Measurements from ENCODE around the gene MRPS26. TPM values are rescaled to one million over a fixed set of nuclear protein-coding genes. Genes with fewer than 3 reads are reported as not detected.

Gene MRPS26
- total and polyA plus RNA-seq, 2 of the 13 experiments (the other 11 are each of a cell fraction or from before 2014, with no cell fraction given) = 89.8 to 187 TPM

DNA sequence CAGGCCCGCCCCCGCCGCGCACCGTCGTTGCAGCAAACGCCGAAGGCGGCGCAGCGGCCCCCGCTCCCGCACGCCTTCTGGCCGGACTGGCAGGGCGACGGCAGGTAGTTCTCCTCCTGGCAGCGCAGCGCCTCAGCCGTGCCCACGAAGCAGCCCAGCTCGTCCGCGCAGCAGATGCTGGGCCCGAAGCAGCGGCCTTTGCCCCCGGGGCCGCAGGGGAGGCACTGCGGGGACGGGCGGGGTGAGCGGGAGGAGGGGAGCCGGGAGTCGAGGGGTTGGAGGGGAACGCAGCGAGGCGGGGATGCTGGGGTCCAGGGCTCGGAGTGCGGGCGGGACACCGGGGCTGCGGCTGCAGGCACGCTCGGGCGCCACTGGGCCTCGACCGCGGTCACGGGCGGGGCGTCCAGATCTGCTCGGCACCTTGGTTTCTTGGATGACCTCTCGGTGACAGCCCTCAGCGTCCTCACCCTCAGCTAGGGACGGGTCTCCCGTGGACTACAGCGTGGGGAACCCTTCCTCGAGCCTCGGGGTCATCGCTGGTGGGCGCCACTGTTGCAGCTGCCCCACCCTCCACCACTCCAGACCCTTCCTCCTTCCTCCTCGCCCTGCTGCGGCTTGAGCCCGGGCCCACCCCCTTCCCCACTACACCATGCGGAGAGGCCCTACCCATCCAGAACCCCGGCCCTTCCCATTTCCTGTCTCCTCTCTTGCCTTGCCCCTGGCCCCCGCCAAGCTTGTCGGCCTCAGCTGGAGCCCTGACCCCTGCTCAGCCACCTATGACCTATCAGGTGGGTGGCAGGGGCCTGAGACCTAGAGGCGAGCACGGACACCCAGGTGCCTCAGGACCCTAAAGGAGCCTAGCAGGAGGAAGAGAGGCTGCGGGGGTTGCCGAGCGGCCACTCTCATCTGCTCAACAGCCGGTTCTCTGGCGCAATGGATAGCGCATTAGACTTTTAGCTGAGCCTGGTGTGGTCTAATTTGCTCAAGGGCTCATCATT, 37.4 kb downstream of the MRPS26 start (continued):
- TF ChIP-seq, protein P1, sequence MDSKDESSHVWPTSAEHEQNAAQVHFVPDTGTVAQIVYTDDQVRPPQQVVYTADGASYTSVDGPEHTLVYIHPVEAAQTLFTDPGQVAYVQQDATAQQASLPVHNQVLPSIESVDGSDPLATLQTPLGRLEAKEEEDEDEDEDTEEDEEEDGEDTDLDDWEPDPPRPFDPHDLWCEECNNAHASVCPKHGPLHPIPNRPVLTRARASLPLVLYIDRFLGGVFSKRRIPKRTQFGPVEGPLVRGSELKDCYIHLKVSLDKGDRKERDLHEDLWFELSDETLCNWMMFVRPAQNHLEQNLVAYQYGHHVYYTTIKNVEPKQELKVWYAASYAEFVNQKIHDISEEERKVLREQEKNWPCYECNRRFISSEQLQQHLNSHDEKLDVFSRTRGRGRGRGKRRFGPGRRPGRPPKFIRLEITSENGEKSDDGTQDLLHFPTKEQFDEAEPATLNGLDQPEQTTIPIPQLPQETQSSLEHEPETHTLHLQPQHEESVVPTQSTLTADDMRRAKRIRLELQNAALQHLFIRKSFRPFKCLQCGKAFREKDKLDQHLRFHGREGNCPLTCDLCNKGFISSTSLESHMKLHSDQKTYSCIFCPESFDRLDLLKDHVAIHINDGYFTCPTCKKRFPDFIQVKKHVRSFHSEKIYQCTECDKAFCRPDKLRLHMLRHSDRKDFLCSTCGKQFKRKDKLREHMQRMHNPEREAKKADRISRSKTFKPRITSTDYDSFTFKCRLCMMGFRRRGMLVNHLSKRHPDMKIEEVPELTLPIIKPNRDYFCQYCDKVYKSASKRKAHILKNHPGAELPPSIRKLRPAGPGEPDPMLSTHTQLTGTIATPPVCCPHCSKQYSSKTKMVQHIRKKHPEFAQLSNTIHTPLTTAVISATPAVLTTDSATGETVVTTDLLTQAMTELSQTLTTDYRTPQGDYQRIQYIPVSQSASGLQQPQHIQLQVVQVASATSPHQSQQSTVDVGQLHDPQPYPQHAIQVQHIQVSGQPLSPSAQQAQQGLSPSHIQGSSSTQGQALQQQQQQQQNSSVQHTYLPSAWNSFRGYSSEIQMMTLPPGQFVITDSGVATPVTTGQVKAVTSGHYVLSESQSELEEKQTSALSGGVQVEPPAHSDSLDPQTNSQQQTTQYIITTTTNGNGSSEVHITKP (CRISPR knock-in tag; IDR thresholded peaks at IDR 0.05; ENCODE audit: low read depth) = no peak
- TF ChIP-seq SAFB2 (CRISPR knock-in tag; IDR thresholded peaks at IDR 0.05; ENCODE audit: borderline replicate concordance, low read depth) (no peak), ZNF274 (CRISPR knock-in tag; IDR thresholded peaks at IDR 0.05) (peak; percentile 55; the same call in 1 of the 2 replicates), ELF3 (CRISPR knock-in tag; IDR thresholded peaks at IDR 0.05) (no peak), ZNF7 (CRISPR knock-in tag; IDR thresholded peaks at IDR 0.05) (no peak), ERF (CRISPR knock-in tag; IDR thresholded peaks at IDR 0.05) (no peak), SRSF1 (optimal IDR thresholded peaks at IDR 0.05; ENCODE audit: low read depth, low read length) (no peak), PITX1 (CRISPR knock-in tag; IDR thresholded peaks at IDR 0.05) (peak; percentile 35; the same call in 1 of the 2 replicates), SOX5 (CRISPR knock-in tag; IDR thresholded peaks at IDR 0.05; ENCODE audit: borderline replicate concordance) (no peak), TEAD3 (CRISPR knock-in tag; optimal IDR thresholded peaks at IDR 0.05; ENCODE audit: borderline replicate concordance) (no peak), THYN1 (CRISPR knock-in tag; IDR thresholded peaks at IDR 0.05; ENCODE audit: borderline replicate concordance, low read depth) (no peak), ZNF557 (CRISPR knock-in tag; IDR thresholded peaks at IDR 0.05) (no peak), DNMT3B (CRISPR knock-in tag; conservative IDR thresholded peaks at IDR 0.05) (no peak), RORA (CRISPR knock-in tag; IDR thresholded peaks at IDR 0.05) (no peak)
- TF ChIP-seq, protein P2, sequence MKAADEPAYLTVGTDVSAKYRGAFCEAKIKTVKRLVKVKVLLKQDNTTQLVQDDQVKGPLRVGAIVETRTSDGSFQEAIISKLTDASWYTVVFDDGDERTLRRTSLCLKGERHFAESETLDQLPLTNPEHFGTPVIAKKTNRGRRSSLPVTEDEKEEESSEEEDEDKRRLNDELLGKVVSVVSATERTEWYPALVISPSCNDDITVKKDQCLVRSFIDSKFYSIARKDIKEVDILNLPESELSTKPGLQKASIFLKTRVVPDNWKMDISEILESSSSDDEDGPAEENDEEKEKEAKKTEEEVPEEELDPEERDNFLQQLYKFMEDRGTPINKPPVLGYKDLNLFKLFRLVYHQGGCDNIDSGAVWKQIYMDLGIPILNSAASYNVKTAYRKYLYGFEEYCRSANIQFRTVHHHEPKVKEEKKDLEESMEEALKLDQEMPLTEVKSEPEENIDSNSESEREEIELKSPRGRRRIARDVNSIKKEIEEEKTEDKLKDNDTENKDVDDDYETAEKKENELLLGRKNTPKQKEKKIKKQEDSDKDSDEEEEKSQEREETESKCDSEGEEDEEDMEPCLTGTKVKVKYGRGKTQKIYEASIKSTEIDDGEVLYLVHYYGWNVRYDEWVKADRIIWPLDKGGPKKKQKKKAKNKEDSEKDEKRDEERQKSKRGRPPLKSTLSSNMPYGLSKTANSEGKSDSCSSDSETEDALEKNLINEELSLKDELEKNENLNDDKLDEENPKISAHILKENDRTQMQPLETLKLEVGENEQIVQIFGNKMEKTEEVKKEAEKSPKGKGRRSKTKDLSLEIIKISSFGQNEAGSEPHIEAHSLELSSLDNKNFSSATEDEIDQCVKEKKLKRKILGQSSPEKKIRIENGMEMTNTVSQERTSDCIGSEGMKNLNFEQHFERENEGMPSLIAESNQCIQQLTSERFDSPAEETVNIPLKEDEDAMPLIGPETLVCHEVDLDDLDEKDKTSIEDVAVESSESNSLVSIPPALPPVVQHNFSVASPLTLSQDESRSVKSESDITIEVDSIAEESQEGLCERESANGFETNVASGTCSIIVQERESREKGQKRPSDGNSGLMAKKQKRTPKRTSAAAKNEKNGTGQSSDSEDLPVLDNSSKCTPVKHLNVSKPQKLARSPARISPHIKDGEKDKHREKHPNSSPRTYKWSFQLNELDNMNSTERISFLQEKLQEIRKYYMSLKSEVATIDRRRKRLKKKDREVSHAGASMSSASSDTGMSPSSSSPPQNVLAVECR (CRISPR knock-in tag; IDR thresholded peaks at IDR 0.05; ENCODE audit: borderline replicate concordance) = no peak
- TF ChIP-seq, protein P3, sequence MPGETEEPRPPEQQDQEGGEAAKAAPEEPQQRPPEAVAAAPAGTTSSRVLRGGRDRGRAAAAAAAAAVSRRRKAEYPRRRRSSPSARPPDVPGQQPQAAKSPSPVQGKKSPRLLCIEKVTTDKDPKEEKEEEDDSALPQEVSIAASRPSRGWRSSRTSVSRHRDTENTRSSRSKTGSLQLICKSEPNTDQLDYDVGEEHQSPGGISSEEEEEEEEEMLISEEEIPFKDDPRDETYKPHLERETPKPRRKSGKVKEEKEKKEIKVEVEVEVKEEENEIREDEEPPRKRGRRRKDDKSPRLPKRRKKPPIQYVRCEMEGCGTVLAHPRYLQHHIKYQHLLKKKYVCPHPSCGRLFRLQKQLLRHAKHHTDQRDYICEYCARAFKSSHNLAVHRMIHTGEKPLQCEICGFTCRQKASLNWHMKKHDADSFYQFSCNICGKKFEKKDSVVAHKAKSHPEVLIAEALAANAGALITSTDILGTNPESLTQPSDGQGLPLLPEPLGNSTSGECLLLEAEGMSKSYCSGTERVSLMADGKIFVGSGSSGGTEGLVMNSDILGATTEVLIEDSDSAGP (CRISPR knock-in tag; IDR thresholded peaks at IDR 0.05; ENCODE audit: borderline replicate concordance) = 0 out of 2 replicates have a peak, but pooled peaks have one; percentile 33
- TF ChIP-seq, protein P4, sequence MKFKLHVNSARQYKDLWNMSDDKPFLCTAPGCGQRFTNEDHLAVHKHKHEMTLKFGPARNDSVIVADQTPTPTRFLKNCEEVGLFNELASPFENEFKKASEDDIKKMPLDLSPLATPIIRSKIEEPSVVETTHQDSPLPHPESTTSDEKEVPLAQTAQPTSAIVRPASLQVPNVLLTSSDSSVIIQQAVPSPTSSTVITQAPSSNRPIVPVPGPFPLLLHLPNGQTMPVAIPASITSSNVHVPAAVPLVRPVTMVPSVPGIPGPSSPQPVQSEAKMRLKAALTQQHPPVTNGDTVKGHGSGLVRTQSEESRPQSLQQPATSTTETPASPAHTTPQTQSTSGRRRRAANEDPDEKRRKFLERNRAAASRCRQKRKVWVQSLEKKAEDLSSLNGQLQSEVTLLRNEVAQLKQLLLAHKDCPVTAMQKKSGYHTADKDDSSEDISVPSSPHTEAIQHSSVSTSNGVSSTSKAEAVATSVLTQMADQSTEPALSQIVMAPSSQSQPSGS (CRISPR knock-in tag; IDR thresholded peaks at IDR 0.05) = no peak
